NCI-H1694 (cell line): ENCODE measurements around the gene NPFF.

Experiments
- DNase-seq: peaks from one replicate; lab custom pipeline; 2025; lab: John Stamatoyannopoulos, UW

Gene NPFF

DNA sequence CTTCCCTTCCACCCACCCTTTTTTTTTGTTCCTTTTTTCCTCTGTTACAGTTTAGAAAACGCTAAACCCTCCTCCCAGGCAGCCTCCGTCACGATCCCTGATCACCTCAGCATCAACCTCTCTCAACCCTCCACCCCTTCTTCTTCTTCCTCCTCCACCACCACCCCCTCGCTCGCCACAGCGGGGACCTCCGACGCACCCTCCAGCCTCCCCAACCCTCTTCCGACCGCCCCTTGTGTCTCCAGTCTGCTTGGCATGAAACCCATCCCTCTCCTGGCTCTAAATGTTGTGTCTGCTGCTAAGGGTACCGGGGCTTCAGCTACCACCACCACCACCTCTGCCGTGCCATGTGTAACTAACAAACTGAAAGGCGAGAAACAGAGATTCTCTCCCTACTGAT is 32.5 kb downstream of the NPFF start:
- no peak for DNase-seq

DNA sequence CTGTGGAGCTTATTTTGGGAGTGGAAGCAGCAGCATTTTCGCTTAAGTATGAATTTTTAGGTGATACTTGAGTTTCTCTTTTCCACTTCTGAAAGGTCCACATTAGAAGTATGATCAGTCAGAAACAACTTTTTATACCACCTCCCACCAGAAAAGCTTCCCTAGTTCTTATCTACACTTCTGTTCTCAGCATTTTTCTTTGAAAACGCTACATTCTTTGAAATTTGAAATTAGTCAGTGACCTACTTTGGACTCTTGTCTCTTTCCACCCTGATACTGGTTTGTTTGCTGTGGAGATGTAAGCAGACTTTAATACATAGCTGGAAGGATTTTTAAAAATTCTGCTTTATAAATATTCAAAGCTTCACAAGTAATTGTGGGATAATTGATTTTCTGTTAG is 33.2 kb downstream of the NPFF start:
- DNase-seq: no peak

DNA sequence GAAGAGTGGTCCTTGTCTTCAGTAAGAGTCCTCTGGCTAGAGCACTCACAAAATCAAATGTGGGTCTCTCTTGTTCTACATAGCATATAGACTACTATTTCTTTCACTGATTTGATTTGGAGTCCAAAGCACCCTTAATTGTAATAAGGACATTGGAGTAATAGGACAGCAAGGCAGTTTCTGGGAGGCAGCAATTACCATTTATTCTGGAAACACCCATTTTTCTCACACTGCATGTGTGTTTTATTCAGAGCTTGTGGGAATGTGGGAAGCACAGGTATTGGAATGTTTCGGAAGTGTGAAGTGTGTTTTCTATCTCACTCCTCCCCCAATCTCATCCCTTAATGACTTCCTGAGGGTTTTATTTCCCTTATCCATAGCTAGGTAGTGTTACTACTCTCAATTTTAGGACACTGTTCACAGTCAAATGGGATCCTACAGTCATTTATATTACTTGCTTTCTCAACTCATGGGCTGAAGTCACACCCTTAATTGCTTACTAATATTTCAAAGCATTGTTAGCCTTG is 35.2 kb downstream of the NPFF start:
- no peak for DNase-seq

DNA sequence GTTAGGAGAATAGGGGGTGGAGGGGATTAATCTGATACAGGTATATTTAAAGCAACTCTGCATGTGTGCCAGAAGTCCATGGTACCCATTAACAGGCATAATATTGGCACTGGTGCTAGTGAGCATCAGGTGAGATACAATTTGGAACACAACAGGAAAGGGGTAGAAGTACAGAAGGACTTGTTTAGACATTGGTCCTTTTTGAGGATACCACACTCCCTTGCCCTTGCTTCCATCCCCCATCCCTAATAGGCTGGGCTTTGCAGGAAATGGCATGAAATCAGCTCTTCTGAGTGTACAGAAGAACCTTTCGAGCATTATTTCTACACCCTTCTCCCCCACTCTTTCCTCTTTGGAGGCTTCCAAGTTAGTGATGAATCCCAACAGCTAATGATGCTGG is 39.0 kb downstream of the NPFF start:
- no peak for DNase-seq

DNA sequence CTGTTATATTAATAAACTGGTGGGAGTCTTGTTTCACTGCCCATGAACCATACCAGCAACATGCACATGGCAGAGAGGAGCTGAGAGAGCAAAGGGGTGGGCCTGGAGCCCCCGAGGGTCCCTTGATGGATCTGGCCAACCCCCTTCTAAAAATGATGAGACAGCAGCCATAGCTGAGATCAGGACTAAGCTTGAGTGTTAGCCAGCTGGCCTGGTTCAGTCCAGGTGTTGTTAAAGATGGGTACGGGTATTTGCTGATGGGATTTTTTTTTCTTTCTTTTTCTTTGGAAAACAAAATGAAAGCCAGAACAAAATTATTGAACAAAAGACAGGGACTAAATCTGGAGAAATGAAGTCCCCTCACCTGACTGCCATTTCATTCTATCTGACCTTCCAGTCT is 39.4 kb downstream of the NPFF start:
- no peak for DNase-seq

DNA sequence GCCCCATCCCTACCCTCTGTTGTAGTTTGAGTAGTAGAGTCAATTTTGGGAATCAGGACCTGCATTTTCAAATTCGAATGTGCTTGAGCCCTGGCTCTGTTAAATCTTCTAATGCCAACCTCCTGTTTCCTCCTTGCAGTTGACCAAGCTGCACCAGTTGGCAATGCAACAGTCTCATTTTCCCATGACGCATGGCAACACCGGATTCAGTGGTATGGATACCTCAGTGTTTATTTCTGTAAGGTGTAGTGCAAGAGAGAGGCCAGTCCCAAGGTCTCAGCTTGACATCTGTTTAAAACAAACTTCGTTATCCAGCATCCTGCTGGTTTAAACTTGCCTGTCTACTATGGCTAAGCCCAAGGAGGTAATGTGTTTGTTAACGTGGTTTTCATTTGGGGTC is 40.2 kb downstream of the NPFF start:
- DNase-seq: no peak

DNA sequence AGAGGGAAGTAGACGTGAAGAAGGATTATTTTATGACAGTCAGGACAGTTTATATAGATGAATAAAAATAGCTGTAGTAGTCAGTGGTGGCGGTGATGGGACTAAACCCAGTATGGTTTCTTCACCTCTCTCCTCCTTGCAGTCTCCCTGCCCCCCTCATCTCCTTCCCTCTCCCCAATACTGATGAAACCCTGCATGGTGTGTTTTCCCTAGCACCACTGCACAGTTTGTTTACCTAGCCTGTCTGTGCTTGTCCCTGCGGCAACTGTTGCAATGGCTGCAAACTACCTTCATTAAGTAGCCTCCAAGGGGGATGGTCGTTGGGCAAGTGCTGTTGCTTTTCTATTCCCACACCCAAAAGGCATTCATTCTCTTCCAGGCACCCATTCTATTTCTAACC is 40.6 kb downstream of the NPFF start:
- DNase-seq: no peak

DNA sequence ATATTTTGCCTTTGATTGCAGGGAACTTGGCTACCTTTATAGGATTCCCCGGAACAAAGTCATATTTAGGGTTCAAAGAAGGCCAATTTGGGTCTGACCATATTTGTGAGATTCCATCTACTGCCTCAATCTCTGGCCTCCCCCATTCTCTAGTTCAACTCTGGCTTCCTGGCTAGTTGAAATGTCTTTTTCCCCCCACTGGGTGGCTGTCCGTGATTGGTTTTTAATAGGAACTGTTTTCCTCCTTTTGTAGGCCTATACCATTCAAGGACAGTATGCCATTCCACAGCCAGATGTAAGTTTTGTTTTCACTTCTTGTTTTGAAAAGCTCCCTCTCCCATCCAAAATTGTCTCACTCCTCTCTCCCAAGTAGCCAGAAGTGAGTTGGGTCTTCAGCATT is 41.6 kb downstream of the NPFF start:
- no peak for DNase-seq

DNA sequence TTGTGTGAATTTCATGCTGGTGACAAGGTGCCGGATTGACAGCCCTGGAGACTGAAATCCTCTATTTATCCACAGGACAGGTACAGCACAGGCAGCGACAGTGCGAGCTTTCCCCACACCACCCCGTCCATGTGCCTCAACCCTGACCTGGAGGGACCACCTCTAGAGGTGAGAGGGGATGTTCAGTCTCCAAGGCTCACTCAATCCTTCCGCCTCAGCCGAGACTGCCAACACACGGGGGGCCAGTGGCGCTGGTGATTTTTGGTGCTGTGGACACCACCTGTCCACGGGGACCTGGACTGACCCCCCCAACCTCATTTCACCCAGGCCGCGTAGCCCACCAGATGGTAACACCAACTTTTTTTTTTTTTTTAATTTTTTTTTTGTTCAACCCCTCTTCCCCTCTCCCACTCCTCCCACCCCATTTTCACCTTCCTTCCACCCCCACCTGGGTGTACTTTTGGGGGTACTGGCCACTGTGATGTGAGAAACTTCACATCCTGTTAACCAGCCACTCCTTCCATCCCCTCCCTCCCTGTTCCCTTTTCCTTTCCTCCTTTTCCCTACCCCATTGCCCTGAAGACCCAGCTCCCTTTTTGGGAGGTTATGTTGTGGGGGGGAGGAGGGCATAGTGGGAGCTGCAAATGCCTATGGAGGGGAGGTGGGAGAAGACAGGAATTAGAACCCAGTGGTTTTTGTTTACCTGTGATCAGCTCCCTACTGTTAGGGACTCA is 42.4 kb downstream of the NPFF start:
- no peak for DNase-seq

DNA sequence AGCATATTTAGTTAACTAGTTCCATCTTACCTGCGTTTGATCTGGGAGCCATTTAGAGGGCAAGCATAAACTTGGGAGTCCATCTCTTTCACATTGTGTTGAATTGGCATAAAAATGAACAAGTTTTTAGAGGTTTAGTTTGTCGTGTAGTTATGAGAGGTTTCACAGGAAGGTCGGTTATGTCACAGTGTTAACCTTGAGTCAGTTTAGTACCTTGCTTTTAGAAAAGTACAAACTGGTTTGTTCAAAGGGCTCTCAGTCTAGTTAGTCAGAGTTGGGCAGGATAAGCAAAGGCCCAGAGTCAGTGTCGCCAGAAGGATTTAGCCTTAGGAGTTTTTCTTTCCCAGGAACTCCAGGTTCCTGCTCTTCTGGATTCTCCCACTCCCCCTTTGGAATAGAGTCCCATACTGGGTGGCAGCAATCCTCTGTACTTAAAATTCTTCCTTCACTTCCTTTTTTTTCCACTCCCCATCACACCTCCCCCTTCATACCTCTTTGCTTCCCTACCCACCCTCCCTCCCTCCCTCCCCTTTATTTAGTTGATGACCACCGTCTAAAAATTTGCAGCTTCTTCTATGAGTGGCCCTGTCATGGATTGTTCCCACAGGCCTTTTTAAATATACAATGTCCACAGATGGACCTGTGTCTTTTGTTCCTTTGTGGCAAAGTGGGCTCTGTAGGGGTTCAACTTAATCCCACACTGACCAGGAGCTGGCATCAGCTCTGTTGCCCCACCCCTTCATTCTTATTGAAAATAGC is 43.3 kb downstream of the NPFF start:
- DNase-seq: no peak

DNA sequence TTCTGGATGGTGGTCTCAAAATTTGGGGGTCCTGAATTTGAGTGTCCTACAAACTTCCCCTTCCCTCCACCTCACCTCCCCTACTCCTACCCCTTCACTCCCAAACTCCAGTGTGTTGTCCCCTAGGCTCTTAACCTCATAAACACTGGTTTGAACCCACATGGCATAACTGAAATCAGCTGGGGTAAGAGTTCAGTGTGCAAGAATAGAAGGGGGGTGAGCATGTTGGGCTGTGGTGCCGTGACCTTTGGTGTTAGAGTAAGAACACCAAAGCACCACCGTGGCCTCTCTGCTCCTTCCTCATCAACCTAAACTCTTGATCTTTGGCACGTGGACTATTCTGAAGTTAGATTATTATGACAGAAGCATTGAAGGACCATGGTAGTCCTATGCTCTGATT is 44.3 kb downstream of the NPFF start:
- no peak for DNase-seq

DNA sequence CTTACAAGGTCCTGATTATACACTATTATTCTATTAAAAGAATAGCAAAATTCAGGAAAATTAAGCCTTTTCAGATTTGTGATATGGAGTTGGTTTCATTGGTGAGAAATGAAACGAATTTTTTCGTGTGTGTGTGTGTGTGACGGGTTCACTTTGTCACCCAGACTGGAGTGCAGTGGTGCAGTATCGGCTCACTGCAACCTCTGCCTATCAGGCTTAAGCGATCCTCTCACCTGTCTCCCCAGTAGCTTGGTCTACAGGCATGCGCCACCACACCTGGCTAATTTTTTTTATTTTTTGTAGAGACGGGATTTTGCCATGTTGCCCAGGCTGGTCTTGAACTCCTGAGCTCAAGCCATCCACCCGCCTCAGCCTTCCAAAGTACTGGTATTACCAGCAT is 45.7 kb downstream of the NPFF start:
- DNase-seq: no peak

DNA sequence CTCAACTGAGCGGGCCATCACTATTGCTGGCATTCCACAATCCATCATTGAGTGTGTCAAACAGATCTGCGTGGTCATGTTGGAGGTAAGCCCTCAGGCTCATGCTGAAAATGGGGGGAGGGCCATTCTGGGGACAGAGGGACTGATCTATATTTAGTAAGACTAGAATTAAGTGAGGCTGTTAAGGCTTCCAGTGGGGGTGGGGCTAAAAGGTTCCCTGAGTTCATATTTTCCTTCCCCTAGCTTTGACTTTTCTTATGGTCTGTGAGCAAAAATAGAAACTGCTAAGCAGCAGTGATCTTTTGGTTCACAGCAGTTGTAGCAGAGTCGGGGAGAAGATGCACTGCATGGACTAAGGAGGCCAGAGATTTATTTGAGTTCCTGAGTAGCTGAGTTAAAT is 46.2 kb downstream of the NPFF start:
- DNase-seq: no peak

DNA sequence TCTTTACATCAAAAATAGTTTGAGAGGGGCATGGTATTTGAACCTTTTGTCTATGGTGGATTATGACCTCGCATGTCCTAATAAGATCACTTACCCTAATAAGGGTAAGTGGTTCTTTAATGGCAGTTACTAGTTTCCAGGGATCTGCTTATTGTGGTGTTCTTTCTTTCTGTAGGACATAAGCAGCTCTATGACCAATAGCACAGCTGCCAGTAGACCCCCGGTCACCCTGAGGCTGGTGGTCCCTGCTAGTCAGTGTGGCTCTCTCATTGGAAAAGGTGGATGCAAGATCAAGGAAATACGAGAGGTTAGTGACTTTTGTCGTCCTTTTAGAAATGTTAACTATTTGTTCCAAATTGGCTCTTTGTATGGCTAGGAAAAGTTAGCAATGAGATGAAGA is 48.2 kb downstream of the NPFF start:
- DNase-seq: no peak
